HCT116 (cell line): Measurements from ENCODE around the gene TMEM59L. TPM values are rescaled to one million over a fixed set of nuclear protein-coding genes. Genes with fewer than 3 reads are reported as not detected.

Experiments used
- ATAC-seq: fragments of 200-7000 bp; cut with Tn5 transposase; 2 replicates; pipeline ENCODE4 v1.9.1; 2020; ENCODE audit warnings: mild to moderate bottlenecking, moderate library complexity
- BruUV-seq: library from RNA; stranded (reverse); fragments of 400-500 nt; replicated peaks from 2 replicates; lab custom pipeline; 2021; lab: Mats Ljungman, UMichigan
- CTCF ChIA-PET: fragments of 300-600 bp; sonication (Branson Sonifier 250); formaldehyde crosslinking; loops from one replicate; lab custom pipeline; 2021; ENCODE audit warnings: antibody characterized with exemption; lab: Charles Lee
- POLR2A ChIA-PET: fragments of 300-600, 350-600 bp; sonication (Branson Sonifier 250); formaldehyde crosslinking; loops from one replicate; lab custom pipeline; 2021; ENCODE audit warnings: antibody characterized with exemption; lab: Charles Lee
- RAD21 ChIA-PET, 2 experiments: fragments of 300-600 bp; sonication (Branson Sonifier 250); formaldehyde crosslinking; loops; one replicate each; lab custom pipeline; 2023; ENCODE audit warnings: low total read pairs in 2 of 2; ENCODE audit not compliant: uncharacterized antibody in 2 of 2, unreplicated experiment in 2 of 2, low non-redundant PET in 1 of 2; lab: Charles Lee
- DNase-seq: peaks from one replicate; pipeline ENCODE4 v3.0.0-alpha.2; 2010; ENCODE audit warnings: low read depth, low spot score
- H2AFZ ChIP-seq: fragments of 200-600 bp; shearing (Covaris generic), sonication (generic); 2 replicates; pipeline ENCODE4 v1.6.1; 2017; ENCODE audit warnings: low read depth, mixed run types, mixed read lengths, antibody characterized with exemption, low read length; ENCODE audit not compliant: poor library complexity, severe bottlenecking
- H3K27ac ChIP-seq: 2 replicates; pipeline ENCODE4 v1.5.1; 2012; ENCODE audit warnings: low read depth, low read length
- H3K27me3 ChIP-seq: fragments of 200-600 bp; sonication (generic); 2 replicates; pipeline ENCODE4 v1.6.1; 2016; ENCODE audit warnings: mixed run types, low read length, mixed read lengths; ENCODE audit not compliant: insufficient read depth
- H3K36me3 ChIP-seq, 2 experiments: fragments of 200-500 bp in 1 of 2; fragments of 200-600 bp in 1 of 2; sonication (Bioruptor generic) in 1 of 2; sonication (generic) in 1 of 2; 2 replicates each; pipeline versions ENCODE4 v1.5.1 to v1.6.1; 2014 to 2016; ENCODE audit warnings: low read length in 2 of 2, inconsistent platforms in 1 of 2, mixed read lengths in 1 of 2, mixed run types in 1 of 2; ENCODE audit not compliant: insufficient read depth in 2 of 2, control insufficient read depth in 1 of 2
- H3K4me1 ChIP-seq, 2 experiments: fragments of 200-600 bp in 1 of 2; sonication (generic) in 1 of 2; 2 replicates each; pipeline versions ENCODE4 v1.5.1 to v1.6.1; 2012 to 2017; ENCODE audit warnings: low read length in 2 of 2, inconsistent platforms in 1 of 2, mild to moderate bottlenecking in 1 of 2, mixed read lengths in 1 of 2, mixed run types in 1 of 2, moderate library complexity in 1 of 2; ENCODE audit not compliant: insufficient read depth in 2 of 2, control insufficient read depth in 1 of 2
- H3K4me2 ChIP-seq: fragments of 200-600 bp; sonication (generic); 2 replicates; pipeline ENCODE4 v1.6.1; 2017; ENCODE audit warnings: mixed run types, low read length, mixed read lengths
- H3K4me3 ChIP-seq, 2 experiments: fragments of 200-600 bp in 1 of 2; sonication (generic) in 1 of 2; replicated peaks in 1 of 2; 2 replicates each; pipeline ENCODE4 v1.5.1; 2011 to 2016; ENCODE audit warnings: low read length in 2 of 2, control low read depth in 1 of 2, low read depth in 1 of 2, mild to moderate bottlenecking in 1 of 2, mixed read lengths in 1 of 2, mixed run types in 1 of 2
- H3K79me2 ChIP-seq: fragments of 200-600 bp; sonication (generic); 2 replicates; pipeline ENCODE4 v1.6.1; 2017; ENCODE audit warnings: mild to moderate bottlenecking, mixed run types, low read length, moderate library complexity, mixed read lengths; ENCODE audit not compliant: insufficient read depth
- H3K9ac ChIP-seq: fragments of 200-600 bp; sonication (generic); 2 replicates; pipeline ENCODE4 v1.6.1; 2016; ENCODE audit warnings: low read length, mixed read lengths
- H3K9me2 ChIP-seq: fragments of 200-600 bp; sonication (generic), shearing (Covaris generic); 2 replicates; pipeline ENCODE4 v1.6.1; 2017; ENCODE audit warnings: mixed run types, mild to moderate bottlenecking, moderate library complexity; ENCODE audit not compliant: insufficient read depth
- H3K9me3 ChIP-seq, 2 experiments: fragments of 200-500 bp in 1 of 2; fragments of 200-600 bp in 1 of 2; sonication (Bioruptor generic) in 1 of 2; sonication (generic) in 1 of 2; 2 replicates each; pipeline ENCODE4 v1.6.1; 2014 to 2017; ENCODE audit warnings: low read length in 2 of 2, mixed read lengths in 2 of 2, inconsistent platforms in 1 of 2, low read depth in 1 of 2, mild to moderate bottlenecking in 1 of 2, mixed run types in 1 of 2, moderate library complexity in 1 of 2; ENCODE audit not compliant: control insufficient read depth in 1 of 2, insufficient read depth in 1 of 2
- H4K20me1 ChIP-seq: fragments of 200-600 bp; sonication (generic), shearing (Covaris generic); 2 replicates; pipeline ENCODE4 v1.6.1; 2017; ENCODE audit warnings: mixed run types, mild to moderate bottlenecking, moderate library complexity; ENCODE audit not compliant: insufficient read depth
- EGR1 ChIP-seq: IDR thresholded peaks from 2 replicates; pipeline ENCODE4 v1.6.1; 2012; ENCODE audit warnings: low read depth
- FOSL1 ChIP-seq: IDR thresholded peaks from 2 replicates; pipeline ENCODE4 v1.6.1; 2012; ENCODE audit warnings: low read depth
- MAX ChIP-seq: IDR thresholded peaks from 2 replicates; pipeline ENCODE4 v1.6.1; 2012
- TCF7L2 ChIP-seq: IDR thresholded peaks from 2 replicates; pipeline ENCODE4 v1.7.0; 2011; ENCODE audit warnings: borderline replicate concordance, inconsistent platforms; ENCODE audit not compliant: insufficient read depth, insufficient read length; ENCODE audit errors: extremely low read depth
- intact Hi-C: fragments of 100-400 bp; cut with micrococcal nuclease; formaldehyde crosslinking; loops from 2 replicates; pipeline ENCODE4 v1.10.0; 2022
- total RNA-seq: library from RNA; stranded (reverse); gene quantifications from one replicate; pipeline ENCODE4 v1.2.1, GENCODE V29; 2021; ENCODE audit not compliant: unreplicated experiment

Gene TMEM59L
- total RNA-seq, 1 experiment from 2014 or later, result 14.3 TPM

- Histone ChIP-seq H3K79me2 (peaks cover 4% of the 10 kb centered on the region; the same call in 1 of the 2 replicates), H4K20me1 (no peaks in the 10 kb centered on the region), H3K4me2 (no peak overlapping the region), H3K27ac (no peak overlapping the region), H3K9ac (no peak overlapping the region), H3K9me2 (no peaks in the 10 kb centered on the region), H3K27me3 (no peaks in the 10 kb centered on the region), H3K4me3 (no peak overlapping the region)
- no peak for ATAC-seq
- intact Hi-C loops, result no loop called here
- ChIA-PET CTCF (no interaction called here), POLR2A (no interaction called here)
- no peak for TF ChIP-seq FOSL1
- no peak for TF ChIP-seq MAX
- TF ChIP-seq, all 23 proteins: peak for 0
- Histone ChIP-seq H3K4me1 (no peaks in the 10 kb centered on the region), H3K9me3 (no peaks in the 10 kb centered on the region), H3K36me3 (no peaks in the 10 kb centered on the region), H2AFZ (no peak overlapping the region)
- RAD21 ChIA-PET, result no interaction called here
- no peak for DNase-seq
- no TSS peak for BruUV-seq
Measured at GRCh38 chr19:18651733-18652132, 39.1 kb downstream of the TMEM59L start.

- TF ChIP-seq TCF7L2, result no peak
- no peak for TF ChIP-seq EGR1
- Histone ChIP-seq H3K4me3 (no peak overlapping the region), H3K4me1 (peaks cover 0 to 4% of the 10 kb centered on the region in 2 experiments; a peak in 1 of 4 replicates), H3K9me3 (no peaks in the 10 kb centered on the region), H3K9ac (no peak overlapping the region), H3K27ac (no peak overlapping the region), H4K20me1 (no peaks in the 10 kb centered on the region), H3K9me2 (no peaks in the 10 kb centered on the region), H3K79me2 (peaks cover 4% of the 10 kb centered on the region; the same call in 1 of the 2 replicates), H3K36me3 (no peaks in the 10 kb centered on the region), H3K4me2 (no peak overlapping the region), H2AFZ (no peak overlapping the region), H3K27me3 (no peaks in the 10 kb centered on the region)
- intact Hi-C loops, result no loop called here
- RAD21 ChIA-PET, result no interaction called here
- BruUV-seq, result no TSS peak
- no peak for ATAC-seq
- POLR2A ChIA-PET, result no interaction called here
- no peak for DNase-seq
- CTCF ChIA-PET, result no interaction called here
Measured at GRCh38 chr19:18653853-18654252, 41.2 kb downstream of the TMEM59L start.
